Pancreas (tissue), 10 donors: ENCODE measurements around the gene CASTOR2. TPM values are rescaled to one million over a fixed set of nuclear protein-coding genes. Genes with fewer than 3 reads are reported as not detected.
A peak's percentile ranks its signal among the peaks of the same experiment; 100 is the strongest.

Experiments used
- ATAC-seq, 4 donors: fragments of 200-7000 bp; cut with Tn5 transposase; one replicate each; pipeline versions ENCODE4 v1.8.0 to v1.9.1; 2020; ENCODE audit warnings: mild to moderate bottlenecking in 4 of 4, moderate library complexity in 4 of 4
- DNase-seq, 6 donors: peaks; one replicate each; pipeline ENCODE4 v3.0.0-alpha.2; 2020
- FAIRE-seq: peaks from 2 replicates; lab custom pipeline; 2012; peaks lifted over from hg19 to GRCh38; lab: Jason Lieb, UNC
- H3K27ac ChIP-seq, 4 donors: fragments of 200-600 bp; sonication (generic); 1 replicate in 3 of 4; 2 replicates in 1 of 4; pipeline versions ENCODE4 v1.5.0 to v1.8.0; 2020
- H3K27me3 ChIP-seq, 4 donors: fragments of 200-600 bp; one replicate each; pipeline ENCODE4 v1.8.0; 2021
- H3K36me3 ChIP-seq, 3 donors: fragments of 200-600 bp; sonication (generic) in 1 of 3; one replicate each; pipeline versions ENCODE4 v1.5.0 to v1.8.0; 2020 to 2021
- H3K4me1 ChIP-seq, 3 donors: fragments of 200-600 bp; one replicate each; pipeline ENCODE4 v1.8.0; 2021
- H3K4me3 ChIP-seq, 4 donors: fragments of 200-600 bp; sonication (generic) in 2 of 4; one replicate each; pipeline versions ENCODE4 v1.5.0 to v1.8.0; 2020 to 2021
- H3K9me3 ChIP-seq, 4 donors: fragments of 200-600 bp; one replicate each; pipeline ENCODE4 v1.8.0; 2021
- CTCF ChIP-seq, 4 donors: fragments of 200-600 bp; sonication (generic) in 3 of 4; IDR thresholded peaks; one replicate each; pipeline versions ENCODE4 v1.5.0 to v1.8.0; 2021; ENCODE audit warnings: antibody characterized with exemption in 4 of 4
- WGBS, 2 donors: extraction: QIAGEN DNeasy Blood & Tissue Kit; methylation state at CpG; one replicate each; pipeline ENCODE4 v1.1.7; 2013; 5-methylcytosine and 5-hydroxymethylcytosine counted together
- intact Hi-C, 3 donors: fragments of 100-400 bp; cut with DNase I; formaldehyde crosslinking; loops; one replicate each; pipeline versions ENCODE4 v1.11.1 to v1.14.2; 2022
- polyA plus RNA-seq, 2 donors: library from polyadenylated mRNA; stranded (reverse); fragments of 200-250 nt; gene quantifications; one replicate each; pipeline ENCODE4 v1.2.3, GENCODE V29; 2013
- total RNA-seq, 6 donors: library from RNA; stranded (reverse); fragmentation: NEBNext Ultra II Directional in 4 of 6; extraction: Animal tissue kit (Norgen Biotek cat#: 25700) in 4 of 6; gene quantifications; one replicate each; pipeline versions ENCODE4 v1.2.1 to v1.2.4, GENCODE V29; 2021 to 2023
- donor health status: healthy with polysubstance abuse.
- donor health status: DM: no; HTN: no; CAD: no; lungs with moderate emphysema.
- donor health status: DM: no; HTN: no; CAD: no.
- donor health status: control.
- donor health status: control.
- donor health status: Bipolar disorder and iron deficiency.
- donor health status: DM: yes; HTN: yes; CAD: no.
- donor health status: DM: no; HTN: no; CAD: no.
- donor health status: DM: no; HTN: no; CAD: no.
- donor health status: DM: yes; HTN: yes; CAD: no.

CASTOR2 gene
- total and polyA plus RNA-seq, 8 donors: 3.5 to 23.9 (median 12.5) TPM

- Histone ChIP-seq H3K9me3 (no peaks in the 10 kb centered on the region), H3K4me1 (no peaks in the 10 kb centered on the region), H3K4me3 (no peak overlapping the region), H3K27ac (no peak overlapping the region), H3K27me3 (no peaks in the 10 kb centered on the region), H3K36me3 (peaks cover 0 to 7% (median 0%) of the 10 kb centered on the region in 3 donors)
- intact Hi-C loops: no loop called here
- TF ChIP-seq CTCF (IDR thresholded peaks at IDR 0.05): no peak
- 92 to 93% methylated on average over 12 of the region's 12 CpGs for WGBS, 2 donors
- DNase-seq: no peak
- FAIRE-seq: no peak
- no peak for ATAC-seq
Observed at GRCh38 chr7:75018570-75019364, 54.3 kb downstream of the CASTOR2 start.

DNA sequence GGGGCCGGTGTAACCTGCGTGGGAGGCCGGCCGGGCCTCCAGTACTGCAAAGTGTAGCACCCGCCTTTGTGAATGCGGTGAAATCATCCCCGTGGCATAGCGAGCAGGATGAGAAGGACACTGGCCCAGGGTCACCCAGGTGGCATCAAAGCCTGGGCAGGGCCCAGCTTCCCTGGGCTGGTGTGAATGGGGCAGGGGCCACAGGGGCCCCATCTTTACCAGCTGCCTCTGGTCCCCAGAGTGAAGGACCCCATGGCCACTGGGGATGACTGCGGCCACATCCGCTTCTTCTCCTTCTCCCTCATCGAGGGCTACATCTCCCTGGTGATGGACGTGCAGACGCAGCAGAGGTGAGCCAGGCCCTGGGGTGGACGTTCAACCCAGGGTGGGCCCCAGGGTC is 55.3 kb downstream of the CASTOR2 start:
- H3K27ac ChIP-seq: no peak overlapping the region
- DNase-seq: no peak
- no peak overlapping the region for H3K4me3 ChIP-seq
- no peaks in the 10 kb centered on the region for H3K27me3 ChIP-seq
- no peaks in the 10 kb centered on the region for H3K9me3 ChIP-seq
- no peak for FAIRE-seq
- WGBS, 2 donors: 97 to 98% methylated on average over 14 of the region's 14 CpGs
- no peak for ATAC-seq
- no peak for TF ChIP-seq CTCF (IDR thresholded peaks at IDR 0.05)
- H3K4me1 ChIP-seq: no peaks in the 10 kb centered on the region
- intact Hi-C loops: no loop called here
- peaks cover 0 to 7% (median 0%) of the 10 kb centered on the region in 3 donors for H3K36me3 ChIP-seq

DNA sequence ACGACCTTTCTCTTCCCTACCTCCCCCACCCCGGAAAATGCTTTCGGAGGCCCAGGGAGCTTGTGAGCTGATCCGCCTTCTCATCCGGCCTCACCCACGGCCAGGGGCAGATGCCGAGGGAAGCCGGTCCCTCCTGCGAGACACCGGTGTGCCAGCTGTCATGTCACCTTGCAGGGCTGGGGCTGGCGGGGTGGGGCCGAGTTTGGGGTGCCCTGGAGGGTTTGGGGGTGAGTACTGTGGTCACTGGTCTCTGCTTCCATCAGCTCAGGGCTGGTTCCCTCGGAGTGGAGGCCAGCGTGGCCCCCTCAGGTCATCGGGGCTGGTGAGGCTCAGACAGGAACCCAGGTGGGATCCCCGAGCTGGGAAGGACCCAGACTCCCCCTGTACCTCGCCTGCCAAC is 60.4 kb downstream of the CASTOR2 start:
- no peaks in the 10 kb centered on the region for H3K27me3 ChIP-seq
- no peaks in the 10 kb centered on the region for H3K9me3 ChIP-seq
- FAIRE-seq (no peak), ATAC-seq (peak in 1 of 4 donors; percentile 11), DNase-seq (no peak)
- TF ChIP-seq CTCF (IDR thresholded peaks at IDR 0.05): no peak
- H3K4me3 ChIP-seq: no peak overlapping the region
- H3K36me3 ChIP-seq: peaks cover 0 to 7% (median 0%) of the 10 kb centered on the region in 3 donors
- H3K27ac ChIP-seq: no peak overlapping the region
- intact Hi-C loops: no loop called here
- WGBS, 2 donors: 87% methylated on average over 17 of the region's 17 CpGs
- no peaks in the 10 kb centered on the region for H3K4me1 ChIP-seq

- DNase-seq: no peak
- FAIRE-seq: no peak
- H3K27me3 ChIP-seq: no peaks in the 10 kb centered on the region
- no peak overlapping the region for H3K27ac ChIP-seq
- 89 to 92% methylated on average over 9 of the region's 9 CpGs for WGBS, 2 donors
- no peak for TF ChIP-seq CTCF (IDR thresholded peaks at IDR 0.05)
- H3K4me3 ChIP-seq: no peak overlapping the region
- intact Hi-C loops: no loop called here
- ATAC-seq: no peak
- H3K9me3 ChIP-seq: no peaks in the 10 kb centered on the region
- H3K4me1 ChIP-seq: no peaks in the 10 kb centered on the region
- no peaks in the 10 kb centered on the region for H3K36me3 ChIP-seq
Observed at GRCh38 chr7:75028299-75028698, 63.8 kb downstream of the CASTOR2 start.

DNA sequence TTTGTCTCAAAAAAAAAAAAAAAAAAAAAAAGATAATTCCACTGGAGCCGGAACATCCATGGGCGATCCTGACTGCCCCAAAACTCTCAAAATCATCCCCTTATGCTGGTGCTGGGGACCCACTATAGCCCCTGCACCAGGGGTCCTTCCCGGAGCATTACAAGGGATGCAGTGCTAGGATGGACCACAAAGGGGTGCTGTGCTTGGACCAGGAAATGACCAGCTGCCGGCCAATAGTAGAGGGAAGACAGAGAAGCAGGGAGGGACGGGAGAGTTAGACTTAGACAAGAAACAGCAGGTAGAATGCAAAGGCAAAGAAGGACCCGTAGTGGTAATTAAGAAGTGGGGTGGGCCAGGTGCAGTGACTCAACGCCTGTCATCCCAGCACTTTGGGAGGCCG is 68.6 kb downstream of the CASTOR2 start:
- DNase-seq (no peak), ATAC-seq (peak in 2 of 4 donors; percentile 20 to 31), FAIRE-seq (no peak)
- WGBS, 2 donors: 68 to 82% methylated on average over 8 of the region's 8 CpGs
- no peaks in the 10 kb centered on the region for H3K36me3 ChIP-seq
- intact Hi-C loops: no loop called here
- no peak overlapping the region for H3K27ac ChIP-seq
- H3K27me3 ChIP-seq: no peaks in the 10 kb centered on the region
- no peak overlapping the region for H3K4me3 ChIP-seq
- no peaks in the 10 kb centered on the region for H3K4me1 ChIP-seq
- TF ChIP-seq CTCF (IDR thresholded peaks at IDR 0.05): no peak
- H3K9me3 ChIP-seq: no peaks in the 10 kb centered on the region
